Right ventricle myocardium inferior (tissue), 1 donor: ENCODE results near the gene ZNF750. TPM values are rescaled to one million over a fixed set of nuclear protein-coding genes. Genes with fewer than 3 reads are reported as not detected.

Experiments used
- ATAC-seq: fragments of 200-7000 bp; cut with Tn5 transposase; one replicate; pipeline ENCODE4 v1.9.1; 2020; ENCODE audit warnings: mild to moderate bottlenecking, moderate library complexity
- DNase-seq: peaks from one replicate; pipeline ENCODE4 v3.0.0; 2021; ENCODE audit errors: missing footprints
- intact Hi-C: fragments of 100-400 bp; cut with DNase I; formaldehyde crosslinking; loops from one replicate; pipeline ENCODE4 v1.11.0; 2022
- total RNA-seq: library from RNA; stranded (reverse); fragmentation: NEBNext Ultra II Directional; extraction: Animal tissue kit (Norgen Biotek cat#: 25700); gene quantifications from one replicate; pipeline ENCODE4 v1.2.1, GENCODE V29; 2021
- donor health status: DM: no; HTN: yes; CAD: no; lungs with severe emphysema.

The ZNF750 gene
- total RNA-seq, 1 donor from 2014 or later = not detected

GRCh38 chr17:82823004-82823403 is 16.8 kb downstream of the ZNF750 start:
- DNase-seq (no peak), ATAC-seq (no peak)
- intact Hi-C loops = no loop called here

- ATAC-seq (no peak), DNase-seq (no peak)
- intact Hi-C loops = no loop called here
Observed at GRCh38 chr17:82822281-82822680, 17.5 kb downstream of the ZNF750 start.

DNA sequence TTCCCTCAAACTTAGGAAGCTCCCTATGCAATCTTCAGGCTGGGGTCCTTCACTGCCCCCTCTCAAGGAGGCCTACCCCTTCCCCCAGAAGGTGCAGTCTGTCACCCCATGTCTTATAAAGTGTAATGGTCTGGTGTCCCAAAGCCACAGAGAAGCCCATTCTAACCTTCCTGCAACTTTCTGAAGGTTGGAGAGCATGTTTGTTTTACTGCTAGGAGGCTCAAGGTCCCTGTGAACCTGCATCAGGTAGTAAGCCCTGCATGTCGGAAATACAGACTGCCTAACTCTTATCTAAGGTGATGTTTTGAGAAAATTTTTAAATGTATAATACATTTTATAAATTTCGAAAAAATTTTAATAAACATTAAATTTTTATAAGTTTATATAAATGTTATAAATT is 18.3 kb downstream of the ZNF750 start:
- DNase-seq (no peak), ATAC-seq (no peak)
- intact Hi-C loops = no loop called here

GRCh38 chr17:82820278-82821251 is 19.3 kb downstream of the ZNF750 start:
- DNase-seq (no peak), ATAC-seq (no peak)
- intact Hi-C loops = no loop called here

GRCh38 chr17:82817947-82818346 is 21.9 kb downstream of the ZNF750 start:
- intact Hi-C loops = no loop called here
- ATAC-seq (no peak), DNase-seq (no peak)

- DNase-seq (no peak), ATAC-seq (no peak)
- intact Hi-C loops = no loop called here
Observed at GRCh38 chr17:82816358-82816757, 23.5 kb downstream of the ZNF750 start.

GRCh38 chr17:82815790-82816305 is 24.0 kb downstream of the ZNF750 start:
- DNase-seq (no peak), ATAC-seq (no peak)
- intact Hi-C loops = no loop called here

DNA sequence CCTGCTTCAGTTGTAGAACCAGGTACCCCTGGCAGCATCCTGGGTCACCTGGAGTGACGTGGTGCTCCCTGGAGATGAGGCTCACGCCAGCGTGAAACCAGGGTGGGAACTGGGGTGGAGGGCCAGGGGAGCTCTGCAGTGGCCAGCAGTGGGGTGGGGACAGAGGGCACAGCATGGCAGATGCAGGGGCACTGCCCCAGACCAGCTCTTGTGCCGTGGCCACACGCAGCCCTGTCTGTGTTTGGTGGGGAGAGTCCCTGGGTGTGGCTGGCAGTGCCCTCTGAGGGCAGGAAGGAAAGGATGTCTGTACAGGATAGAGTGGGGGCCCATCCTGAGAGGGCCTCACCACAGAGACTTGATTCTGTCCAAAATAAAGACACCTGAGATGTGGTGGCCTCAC is 24.5 kb downstream of the ZNF750 start:
- ATAC-seq (no peak), DNase-seq (no peak)
- intact Hi-C loops = no loop called here

DNA sequence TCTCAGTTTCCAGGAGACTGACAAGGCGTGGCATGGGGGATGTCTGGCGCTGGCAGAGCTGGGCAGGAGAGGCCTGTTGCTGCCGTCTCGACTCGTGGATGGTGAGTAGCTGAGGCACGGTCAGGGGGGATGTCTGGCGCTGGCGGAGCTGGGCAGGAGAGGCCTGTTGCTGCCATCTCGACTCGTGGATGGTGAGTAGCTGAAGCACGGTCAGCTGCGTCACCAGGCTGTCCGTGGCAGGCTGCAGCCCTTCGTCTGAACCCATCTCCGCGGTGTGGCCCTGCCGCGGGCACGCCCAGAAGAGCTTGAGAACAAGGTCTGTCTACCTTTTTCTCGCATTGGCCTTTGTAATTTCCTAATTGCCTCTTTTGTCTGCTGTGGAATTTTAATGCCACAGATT is 25.0 kb downstream of the ZNF750 start:
- intact Hi-C loops = no loop called here
- no peak for ATAC-seq
- no peak for DNase-seq

- intact Hi-C loops = no loop called here
- ATAC-seq (no peak), DNase-seq (no peak)
Observed at GRCh38 chr17:82813299-82814051, 26.3 kb downstream of the ZNF750 start.

DNA sequence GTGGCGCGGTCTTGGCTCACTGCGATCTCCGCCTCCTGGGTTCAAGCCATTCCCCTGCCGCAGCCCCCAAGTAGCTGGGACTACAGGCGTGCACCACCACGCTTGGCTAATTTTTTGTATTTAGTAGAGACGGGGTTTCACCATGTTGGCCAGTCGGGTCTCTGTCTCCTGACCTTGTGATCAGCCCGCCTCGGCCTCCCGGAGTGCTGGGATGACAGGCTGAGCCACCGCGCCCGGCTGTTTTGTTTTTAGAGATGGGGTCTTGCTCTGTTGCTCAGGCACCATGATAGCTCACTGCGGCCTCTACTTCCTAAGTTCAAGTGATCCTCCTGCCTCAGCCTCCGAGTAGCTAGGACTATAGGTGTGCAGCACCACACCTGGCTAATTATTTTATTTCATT is 27.2 kb downstream of the ZNF750 start:
- intact Hi-C loops = no loop called here
- no peak for ATAC-seq
- DNase-seq = no peak

DNA sequence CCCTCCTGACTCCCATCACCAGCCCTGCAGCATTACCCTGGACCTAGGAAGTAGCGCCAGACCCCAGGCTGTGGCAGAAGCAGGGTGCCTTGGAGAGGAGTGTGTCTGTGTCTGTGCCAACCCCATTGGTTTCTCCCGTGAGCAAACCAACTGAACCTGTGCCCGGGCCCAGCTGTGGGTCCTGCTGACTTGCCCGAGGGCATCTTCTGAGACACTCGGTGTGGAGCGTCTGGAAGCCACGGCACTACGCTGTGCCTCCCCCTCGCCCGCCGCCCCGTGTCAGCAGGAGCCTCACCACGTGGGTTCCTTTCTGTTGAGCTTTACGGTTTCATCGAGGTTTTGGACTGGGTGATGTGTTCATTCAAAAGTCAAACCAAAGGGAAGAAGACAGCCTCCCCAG is 27.8 kb downstream of the ZNF750 start:
- intact Hi-C loops = no loop called here
- ATAC-seq (no peak), DNase-seq (no peak)

- intact Hi-C loops = no loop called here
- DNase-seq = no peak
- ATAC-seq = no peak
Observed at GRCh38 chr17:82810644-82811430, 29.0 kb downstream of the ZNF750 start.

DNA sequence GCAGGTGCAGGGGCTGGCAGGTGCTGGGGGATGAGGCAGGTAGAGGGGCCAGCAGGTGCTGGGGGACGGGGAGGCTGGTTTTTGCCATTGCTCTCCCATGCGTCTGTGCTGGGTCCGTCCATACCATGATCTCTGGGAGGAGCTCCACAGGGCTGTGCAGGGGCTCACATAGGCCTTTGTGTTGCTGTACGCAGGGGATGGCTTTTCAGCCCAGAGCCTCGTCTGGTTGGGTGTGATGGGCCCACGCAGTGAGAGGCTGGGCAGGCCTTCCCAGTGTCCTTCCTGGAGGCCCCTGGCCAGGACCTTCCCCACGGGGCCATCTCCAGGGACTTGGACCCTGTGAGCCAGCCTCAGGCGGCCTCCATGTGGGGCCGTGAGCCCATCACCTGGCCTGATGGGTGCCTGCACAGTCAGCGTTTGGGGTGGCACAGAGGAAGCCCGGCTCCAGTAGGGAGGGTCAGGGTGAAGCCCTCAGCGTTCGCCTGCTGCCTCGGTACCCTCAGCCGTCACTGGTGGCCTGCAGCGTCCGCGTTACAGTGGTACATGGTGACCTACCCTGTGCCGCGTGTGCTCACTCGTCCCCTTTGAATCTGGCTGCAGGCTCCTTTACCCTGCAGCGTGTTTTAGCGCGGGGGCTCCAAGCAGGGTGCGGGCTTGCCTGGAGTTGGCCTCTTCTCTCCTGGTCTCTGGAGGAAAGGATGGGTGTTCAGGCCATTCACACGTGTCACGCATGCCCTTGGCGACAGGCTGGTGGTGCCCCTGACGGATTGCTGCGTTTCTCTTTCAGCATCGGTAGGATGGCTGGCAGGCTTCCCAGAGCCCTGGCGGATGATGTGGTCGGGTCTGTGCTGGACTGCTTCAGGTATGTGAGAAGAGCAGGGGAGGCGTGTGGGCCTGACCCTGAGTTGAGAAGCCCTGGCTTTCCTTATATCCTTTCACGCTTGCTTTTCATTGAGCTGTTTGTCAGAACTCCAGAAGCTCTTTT is 30.6 kb downstream of the ZNF750 start:
- DNase-seq = no peak
- ATAC-seq = no peak
- intact Hi-C loops = no loop called here

- intact Hi-C loops = no loop called here
- DNase-seq (peak; percentile 48), ATAC-seq (no peak)
Observed at GRCh38 chr17:82808006-82808405, 31.8 kb downstream of the ZNF750 start.

DNA sequence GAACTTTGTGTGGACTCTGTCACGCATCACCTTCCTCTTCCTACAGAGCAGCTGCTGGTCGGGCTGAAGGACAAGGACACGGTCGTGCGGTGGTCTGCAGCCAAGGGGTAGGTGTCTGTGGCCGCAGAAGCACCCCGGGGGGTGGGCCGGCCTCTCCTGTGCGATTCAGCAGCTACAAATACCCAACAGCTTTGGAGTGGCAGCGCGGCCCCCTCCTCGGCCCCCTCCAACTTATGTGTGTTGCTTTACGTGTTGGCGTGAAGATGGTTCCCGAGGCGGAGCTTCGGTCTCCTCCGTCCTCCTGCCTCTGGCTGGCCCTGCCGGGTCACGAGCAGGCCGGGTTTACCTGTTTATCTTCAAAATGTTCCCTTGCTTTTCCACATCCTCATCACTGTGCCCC is 32.3 kb downstream of the ZNF750 start:
- intact Hi-C loops = loop anchor here (1.0 to 2.0 kb wide), 2 partner anchors 23 to 38 kb away; no protein-coding TSS in a partner anchor
- ATAC-seq (no peak), DNase-seq (peak; percentile 33)

GRCh38 chr17:82807101-82807500 is 32.7 kb downstream of the ZNF750 start:
- DNase-seq (peak; percentile 20), ATAC-seq (no peak)
- intact Hi-C loops = loop anchor here (1.0 to 2.0 kb wide), 2 partner anchors 24 to 38 kb away; no protein-coding TSS in a partner anchor

DNA sequence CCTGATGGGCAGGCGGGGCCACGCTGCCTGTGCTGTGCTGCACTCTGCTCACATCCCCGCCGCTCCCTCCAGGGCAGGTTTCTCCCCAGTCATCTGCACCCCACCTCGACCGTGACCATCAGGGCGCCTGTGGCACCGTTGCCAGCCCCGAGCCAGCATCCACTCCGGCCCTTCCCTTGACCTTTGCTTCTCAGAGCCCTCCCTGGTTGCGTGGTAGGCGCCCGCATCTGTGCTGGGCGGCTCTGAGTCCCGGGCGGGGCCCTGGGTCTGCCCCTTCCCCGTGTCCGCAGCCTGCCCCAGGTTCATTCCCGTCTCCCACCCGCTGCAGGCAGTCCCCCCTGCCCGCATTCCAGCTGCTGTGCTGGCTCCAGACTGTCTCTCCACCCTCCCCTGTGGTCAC is 33.2 kb downstream of the ZNF750 start:
- intact Hi-C loops = loop anchor here (1.0 to 2.0 kb wide), 2 partner anchors 24 to 39 kb away; no protein-coding TSS in a partner anchor
- DNase-seq = peak; percentile 39
- ATAC-seq = no peak
